Lung (tissue), 12 donors: ENCODE measurements around the gene NEDD9. TPM values are rescaled to one million over a fixed set of nuclear protein-coding genes. Genes with fewer than 3 reads are reported as not detected.

Experiments used
- ATAC-seq: fragments of 200-7000 bp; cut with Tn5 transposase; one replicate; pipeline ENCODE4 v1.9.1; 2020; ENCODE audit warnings: moderate number of reproducible peaks; ENCODE audit not compliant: insufficient read depth, low FRiP score
- DNase-seq, 3 donors: peaks; one replicate each; pipeline ENCODE4 v3.0.0-alpha.2; 2013 to 2017
- H3K27ac ChIP-seq, 2 donors: one replicate each; pipeline ENCODE4 v1.5.1; 2013; ENCODE audit warnings: mild to moderate bottlenecking in 2 of 2, moderate library complexity in 2 of 2, control low read depth in 1 of 2, inconsistent platforms in 1 of 2, low read depth in 1 of 2, low read length in 1 of 2
- H3K27me3 ChIP-seq, 3 donors: one replicate each; pipeline ENCODE4 v1.5.1; 2013; ENCODE audit warnings: low read length in 2 of 3; ENCODE audit not compliant: control insufficient read depth in 3 of 3, insufficient read depth in 3 of 3
- H3K36me3 ChIP-seq, 4 donors: one replicate each; pipeline ENCODE4 v1.5.1; 2013; ENCODE audit warnings: low read length in 4 of 4, mild to moderate bottlenecking in 1 of 4, moderate library complexity in 1 of 4; ENCODE audit not compliant: control insufficient read depth in 4 of 4, insufficient read depth in 4 of 4
- H3K4me1 ChIP-seq, 5 donors: one replicate each; pipeline ENCODE4 v1.5.1; 2013; ENCODE audit warnings: low read length in 5 of 5, mild to moderate bottlenecking in 2 of 5, moderate library complexity in 1 of 5; ENCODE audit not compliant: control insufficient read depth in 5 of 5, insufficient read depth in 5 of 5
- H3K4me3 ChIP-seq: one replicate; pipeline ENCODE4 v1.5.1; 2013; ENCODE audit warnings: mild to moderate bottlenecking, control low read depth, moderate library complexity
- H3K9ac ChIP-seq, 2 donors: one replicate each; pipeline ENCODE4 v1.5.1; 2013; ENCODE audit warnings: low read length in 2 of 2, control low read depth in 1 of 2; ENCODE audit not compliant: insufficient read depth in 1 of 2
- H3K9me3 ChIP-seq, 4 donors: one replicate each; pipeline ENCODE4 v1.5.1; 2013; ENCODE audit warnings: low read length in 3 of 4, mild to moderate bottlenecking in 1 of 4, moderate library complexity in 1 of 4; ENCODE audit not compliant: control insufficient read depth in 4 of 4, insufficient read depth in 3 of 4
- CTCF ChIP-seq: IDR thresholded peaks from 2 replicates; pipeline ENCODE4 v1.5.1; 2012; ENCODE audit warnings: mild to moderate bottlenecking; ENCODE audit errors: control extremely low read depth, extremely low read depth
- WGBS, 2 donors: extraction: QIAGEN DNeasy Blood & Tissue Kit; methylation state at CpG; one replicate each; pipeline ENCODE4 v1.1.7; 2013; 5-methylcytosine and 5-hydroxymethylcytosine counted together
- polyA plus RNA-seq, 2 donors: library from polyadenylated mRNA; stranded (reverse); fragments of 200-250 nt; gene quantifications; one replicate each; pipeline ENCODE4 v1.2.1, GENCODE V29; 2013
- total RNA-seq, 2 donors: library from RNA; depleted of rRNA in 1 of 2; stranded (reverse); fragments of >200 nt in 1 of 2; gene quantifications; one replicate each; pipeline ENCODE4 v1.2.1, GENCODE V29; 2014 to 2021
- donor health status: control.
- donor health status: control.
- donor health status: Bipolar disorder and iron deficiency.
- donor health status: healthy.
- donor health status: DM: yes; HTN: yes; CAD: no.

Gene NEDD9
- total and polyA plus RNA-seq, 4 donors = 28.2 to 158 (median 125) TPM

GRCh38 chr6:11263291-11263775 is 30.9 kb upstream of the NEDD9 start:
- ATAC-seq = peak; percentile 83
- H3K9ac ChIP-seq = no peak overlapping the region
- H3K27me3 ChIP-seq = no peaks in the 10 kb centered on the region
- peak overlapping the region; percentile 72 to 78 for H3K27ac ChIP-seq
- H3K4me1 ChIP-seq = peaks cover 2 to 13% (median 8%) of the 10 kb centered on the region in 5 donors
- TF ChIP-seq CTCF = no peak
- H3K4me3 ChIP-seq = no peak overlapping the region
- H3K9me3 ChIP-seq = no peaks in the 10 kb centered on the region
- no peaks in the 10 kb centered on the region for H3K36me3 ChIP-seq
- peak; percentile 74 to 90 (median 81) for DNase-seq
- WGBS, 2 donors = 37 to 63% methylated on average over 5 of the region's 5 CpGs

- DNase-seq (no peak), ATAC-seq (no peak)
- WGBS, 2 donors = 68 to 84% methylated on average over 4 of the region's 4 CpGs
- Histone ChIP-seq H3K27me3 (no peaks in the 10 kb centered on the region), H3K36me3 (no peaks in the 10 kb centered on the region), H3K9me3 (no peaks in the 10 kb centered on the region), H3K27ac (peak overlapping the region in 1 of 2 donors; percentile 77), H3K9ac (no peak overlapping the region), H3K4me1 (peaks cover 2 to 13% (median 8%) of the 10 kb centered on the region in 5 donors), H3K4me3 (no peak overlapping the region)
- TF ChIP-seq CTCF = no peak
Observed at GRCh38 chr6:11262242-11262641, 29.8 kb upstream of the NEDD9 start.

GRCh38 chr6:11260249-11261038 is 28.0 kb upstream of the NEDD9 start:
- TF ChIP-seq CTCF = no peak
- Histone ChIP-seq H3K27me3 (no peaks in the 10 kb centered on the region), H3K4me1 (peaks cover 2 to 13% (median 8%) of the 10 kb centered on the region in 5 donors), H3K36me3 (peaks cover 0 to 2% (median 0%) of the 10 kb centered on the region in 4 donors), H3K27ac (no peak overlapping the region), H3K4me3 (no peak overlapping the region), H3K9me3 (no peaks in the 10 kb centered on the region), H3K9ac (no peak overlapping the region)
- 94 to 95% methylated on average over 4 of the region's 4 CpGs for WGBS, 2 donors
- DNase-seq = no peak
- no peak for ATAC-seq
